GM21723 (cell line): ENCODE measurements around the gene HPD.

Experiments used
- ATAC-seq: cut with Tn5 transposase; IDR thresholded peaks from one replicate; pipeline ENCODE4 v1.9.1; 2021; ENCODE audit warnings: mild to moderate bottlenecking, moderate library complexity; ENCODE audit not compliant: unreplicated experiment

Gene HPD

GRCh38 chr12:121812320-121812871, 46.3 kb downstream of the HPD start:
- peak; percentile 29 for ATAC-seq

GRCh38 chr12:121811434-121812319, 47.0 kb downstream of the HPD start:
- ATAC-seq: peak; percentile 58

- ATAC-seq: no peak
Observed at GRCh38 chr12:121810833-121811433, 47.7 kb downstream of the HPD start.

GRCh38 chr12:121810234-121810817, 48.3 kb downstream of the HPD start:
- ATAC-seq: no peak

- no peak for ATAC-seq
Observed at GRCh38 chr12:121809712-121810116, 48.9 kb downstream of the HPD start.

- ATAC-seq: no peak
Observed at GRCh38 chr12:121808623-121809022, 50.0 kb downstream of the HPD start.

GRCh38 chr12:121807642-121808347, 50.9 kb downstream of the HPD start:
- no peak for ATAC-seq

GRCh38 chr12:121806546-121807423, 51.9 kb downstream of the HPD start:
- ATAC-seq: no peak

- no peak for ATAC-seq
Observed at GRCh38 chr12:121806009-121806545, 52.6 kb downstream of the HPD start.

GRCh38 chr12:121805171-121806008, 53.3 kb downstream of the HPD start:
- no peak for ATAC-seq

GRCh38 chr12:121804417-121805111, 54.1 kb downstream of the HPD start:
- no peak for ATAC-seq

- ATAC-seq: no peak
Observed at GRCh38 chr12:121803861-121804416, 54.7 kb downstream of the HPD start, which contains the start of gene SETD1B. TSS of gene SETD1B (plus strand) at chr12:121804009. CDS start at chr12:121804738, 729 bp downstream.

GRCh38 chr12:121802843-121803698, 55.6 kb downstream of the HPD start:
- peak; percentile 35 for ATAC-seq

GRCh38 chr12:121802485-121802842, 56.2 kb downstream of the HPD start:
- no peak for ATAC-seq

- ATAC-seq: no peak
Observed at GRCh38 chr12:121801595-121802484, 56.8 kb downstream of the HPD start.
